Kidney (tissue), 14 donors: Measurements from ENCODE around the gene RAPH1. TPM values are rescaled to one million over a fixed set of nuclear protein-coding genes. Genes with fewer than 3 reads are reported as not detected.
A peak's percentile ranks its signal among the peaks of the same experiment; 100 is the strongest.

ENCODE experiments used
- DNase-seq, 5 donors: peaks; one replicate each; pipeline ENCODE4 v3.0.0-alpha.2; 2013 to 2020
- FAIRE-seq: peaks from 2 replicates; lab custom pipeline; 2012; peaks lifted over from hg19 to GRCh38; lab: Jason Lieb, UNC
- H3K27ac ChIP-seq, 2 donors: one replicate each; pipeline ENCODE4 v1.7.0; 2013; ENCODE audit warnings: low read depth in 2 of 2, low read length in 2 of 2, inconsistent platforms in 1 of 2
- H3K27me3 ChIP-seq: one replicate; pipeline ENCODE4 v1.7.1; 2013; ENCODE audit warnings: low read length, inconsistent platforms; ENCODE audit not compliant: control insufficient read depth, insufficient read depth
- H3K36me3 ChIP-seq, 3 donors: one replicate each; pipeline versions ENCODE4 v1.7.0 to v1.7.1; 2013; ENCODE audit warnings: low read length in 3 of 3, control low read depth in 1 of 3, inconsistent platforms in 1 of 3; ENCODE audit not compliant: insufficient read depth in 3 of 3, control insufficient read depth in 2 of 3
- H3K4me1 ChIP-seq, 3 donors: one replicate each; pipeline versions ENCODE4 v1.7.0 to v1.7.1; 2013; ENCODE audit warnings: low read length in 3 of 3, inconsistent platforms in 1 of 3, low read depth in 1 of 3; ENCODE audit not compliant: control insufficient read depth in 2 of 3, insufficient read depth in 2 of 3
- H3K4me3 ChIP-seq, 3 donors: one replicate each; pipeline versions ENCODE4 v1.7.0 to v1.8.1; 2013; ENCODE audit warnings: low read length in 3 of 3, control low read depth in 1 of 3, inconsistent platforms in 1 of 3
- H3K9ac ChIP-seq, 3 donors: one replicate each; pipeline versions ENCODE4 v1.7.0 to v1.7.1; 2013; ENCODE audit warnings: low read length in 3 of 3, control low read depth in 1 of 3, inconsistent platforms in 1 of 3
- H3K9me3 ChIP-seq, 3 donors: one replicate each; pipeline versions ENCODE4 v1.7.0 to v1.7.1; 2013; ENCODE audit warnings: low read length in 3 of 3, control low read depth in 1 of 3, inconsistent platforms in 1 of 3; ENCODE audit not compliant: control insufficient read depth in 2 of 3, insufficient read depth in 1 of 3
- CTCF ChIP-seq: IDR thresholded peaks from 3 replicates; pipeline ENCODE4 v1.5.1; 2012; ENCODE audit warnings: mild to moderate bottlenecking, moderate library complexity, borderline replicate concordance; ENCODE audit not compliant: insufficient read depth; ENCODE audit errors: extremely low read depth
- intact Hi-C: fragments of 100-400 bp; cut with DNase I; formaldehyde crosslinking; loops from one replicate; pipeline ENCODE4 v1.11.1; 2022
- polyA plus RNA-seq: library from polyadenylated mRNA; stranded (reverse); fragments of 350-450 nt; fragmentation: Illumina TruSeq; extraction: RNeasy Lipid Tissue Mini Kit (QIAGEN cat#74804); gene quantifications from one replicate; pipeline ENCODE4 v1.2.3, GENCODE V29; 2014; ENCODE audit warnings: low read depth, low replicate concordance; ENCODE audit not compliant: insufficient read depth
- total RNA-seq: library from RNA; stranded (reverse); fragmentation: NEBNext Ultra II Directional; extraction: Animal tissue kit (Norgen Biotek cat#: 25700); gene quantifications from one replicate; pipeline ENCODE4 v1.2.1, GENCODE V29; 2021
- donor health status: control.
- donor health status: control.
- donor health status: control.
- donor health status: control.
- donor health status: control.
- donor health status: DM: yes; HTN: yes; CAD: no.
- donor health status: Normal renal cell carcinoma (clear cell type).

Gene RAPH1
- total and polyA plus RNA-seq, 2 donors from 2014 or later: 3.5 to 90.7 TPM

GRCh38 chr2:203500297-203500696, 34.8 kb downstream of the RAPH1 start:
- Histone ChIP-seq H3K9ac (no peak overlapping the region), H3K36me3 (no peaks in the 10 kb centered on the region), H3K9me3 (no peaks in the 10 kb centered on the region), H3K4me1 (peaks cover 0 to 4% (median 4%) of the 10 kb centered on the region in 3 donors), H3K4me3 (no peak overlapping the region), H3K27ac (no peak overlapping the region), H3K27me3 (no peaks in the 10 kb centered on the region)
- DNase-seq: no peak
- intact Hi-C loops: no loop called here
- TF ChIP-seq CTCF: no peak
- no peak for FAIRE-seq

GRCh38 chr2:203498161-203498560, 36.9 kb downstream of the RAPH1 start:
- DNase-seq: no peak
- Histone ChIP-seq H3K4me1 (peaks cover 0 to 6% (median 4%) of the 10 kb centered on the region in 3 donors), H3K9me3 (no peaks in the 10 kb centered on the region), H3K4me3 (no peak overlapping the region), H3K27me3 (no peaks in the 10 kb centered on the region), H3K36me3 (no peaks in the 10 kb centered on the region), H3K9ac (no peak overlapping the region), H3K27ac (peak overlapping the region in 1 of 2 donors; percentile 33)
- FAIRE-seq: peak; percentile 60
- intact Hi-C loops: no loop called here
- TF ChIP-seq CTCF: no peak

- intact Hi-C loops: no loop called here
- Histone ChIP-seq H3K9ac (no peak overlapping the region), H3K27ac (no peak overlapping the region), H3K36me3 (peaks cover 0 to 2% (median 0%) of the 10 kb centered on the region in 3 donors), H3K27me3 (no peaks in the 10 kb centered on the region), H3K4me1 (peaks cover 0 to 13% (median 0%) of the 10 kb centered on the region in 3 donors), H3K9me3 (no peaks in the 10 kb centered on the region), H3K4me3 (no peak overlapping the region)
- no peak for FAIRE-seq
- no peak for DNase-seq
- no peak for TF ChIP-seq CTCF
Observed at GRCh38 chr2:203492965-203493364, 42.1 kb downstream of the RAPH1 start.

- Histone ChIP-seq H3K4me3 (no peak overlapping the region), H3K27ac (no peak overlapping the region), H3K9me3 (no peaks in the 10 kb centered on the region), H3K36me3 (peaks cover 0 to 2% (median 0%) of the 10 kb centered on the region in 3 donors), H3K4me1 (peaks cover 0 to 13% (median 0%) of the 10 kb centered on the region in 3 donors), H3K9ac (no peak overlapping the region), H3K27me3 (no peaks in the 10 kb centered on the region)
- DNase-seq: no peak
- intact Hi-C loops: no loop called here
- no peak for TF ChIP-seq CTCF
- no peak for FAIRE-seq
Observed at GRCh38 chr2:203490391-203490790, 44.7 kb downstream of the RAPH1 start.
